ENCODE measurements around the gene MYO5A. TPM values are rescaled to one million over a fixed set of nuclear protein-coding genes. Genes with fewer than 3 reads are reported as not detected.

The MYO5A gene
- total and polyA plus RNA-seq, 10 of the 15 experiments (the other 5 are each of a cell fraction or from before 2014, with no cell fraction given) = 4.2 to 42.9 (median 31.1) TPM

DNA sequence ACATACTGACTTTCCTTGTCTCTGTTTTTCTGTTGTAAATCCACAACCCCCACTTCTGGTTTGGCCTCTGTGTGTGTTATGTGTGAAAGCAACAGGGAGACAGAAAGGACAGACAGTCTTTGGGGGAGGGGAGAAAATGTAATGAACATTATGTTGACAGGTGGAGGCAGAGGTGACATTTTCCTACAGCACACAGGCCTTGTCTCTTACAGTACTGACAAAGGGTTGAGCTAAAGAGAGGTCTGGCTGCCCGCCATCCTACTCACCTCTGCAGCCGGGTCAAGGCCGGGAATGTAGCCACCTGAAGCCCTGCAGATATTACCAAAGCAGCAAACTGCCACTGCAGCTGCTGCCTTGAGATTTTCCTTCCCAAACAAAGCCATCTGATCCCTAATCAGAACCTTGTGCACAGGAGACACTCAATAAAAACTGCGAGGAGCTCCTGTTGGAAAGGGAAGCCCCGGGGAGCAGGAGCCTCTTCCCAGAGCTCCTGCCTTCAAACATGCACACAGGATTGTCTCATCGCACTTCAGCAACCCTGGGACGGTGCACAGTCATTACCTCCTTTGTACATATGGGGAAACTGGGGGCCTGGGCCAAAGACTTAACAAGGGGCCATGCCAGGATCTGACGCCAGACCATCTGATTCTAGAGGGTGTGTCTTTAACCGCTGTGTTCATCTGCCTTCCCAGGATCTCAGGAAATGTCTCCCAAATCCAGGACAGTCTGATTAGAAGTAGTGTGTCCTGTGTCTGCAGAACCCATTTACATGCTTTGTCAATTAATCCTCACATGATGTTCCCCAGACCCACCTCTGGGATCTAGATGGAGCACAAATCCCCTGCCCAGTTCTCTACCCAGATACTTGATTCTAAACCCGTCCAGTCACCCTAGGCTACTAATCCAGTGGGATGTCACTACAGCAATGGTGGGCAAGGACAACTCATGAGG lies 247.3 kb downstream of the MYO5A start:
- Histone ChIP-seq H3K79me2 (ENCODE audit: control insufficient read depth, insufficient read depth, low read length) (no peaks in the 10 kb centered on the region), H2AFZ (ENCODE audit: control insufficient read depth, low read depth, low read length) (no peak overlapping the region), H4K20me1 (ENCODE audit: control insufficient read depth, insufficient read depth) (no peaks in the 10 kb centered on the region), H3K27me3 (replicated peaks in 1 of 2; ENCODE audit: control insufficient read depth in 2 of 2, insufficient read depth in 2 of 2, low read length in 1 of 2) (no peaks in the 10 kb centered on the region), H3K4me2 (ENCODE audit: control insufficient read depth, insufficient read depth) (no peak overlapping the region), H3K36me3 (ENCODE audit: control insufficient read depth in 2 of 2, insufficient read depth in 2 of 2, low read length in 1 of 2) (no peaks in the 10 kb centered on the region), H3K27ac (ENCODE audit: control insufficient read depth, insufficient read depth) (no peak overlapping the region), H3K4me3 (no peak overlapping the region), H3K9ac (ENCODE audit: control insufficient read depth, insufficient read depth, low read length) (no peak overlapping the region), H3K4me1 (ENCODE audit: control insufficient read depth, insufficient read depth, low read length) (no peaks in the 10 kb centered on the region), H3K9me3 (replicated peaks; ENCODE audit: control insufficient read depth, insufficient read depth, low read length) (no peaks in the 10 kb centered on the region)
- ChIA-PET RAD21 (ENCODE audit: unreplicated experiment) (no interaction called here), CTCF (interaction anchor here (1.0 kb wide), 1 partner anchor 54 kb away, joined by 3 read pairs; no protein-coding TSS in a partner anchor), SMC1A (ENCODE audit: uncharacterized antibody, unreplicated experiment) (interaction anchor here (1.0 kb wide), 1 partner anchor 19 kb away, joined by 3 read pairs; no protein-coding TSS in a partner anchor), POLR2A (no interaction called here)
- no peak for FAIRE-seq
- DNase-seq (ENCODE audit: low read depth, low spot score) = no peak
- WGBS (ENCODE audit: insufficient coverage, insufficient replicate concordance, low lambda C conversion rate, missing lambda C conversion rate) = 67% methylated on average over 10 of the region's 10 CpGs
- TF ChIP-seq RCOR1 (conservative IDR thresholded peaks at IDR 0.05; ENCODE audit: low read depth, low read length) (no peak), HDAC2 (IDR thresholded peaks at IDR 0.05) (no peak), MTA3 (IDR thresholded peaks at IDR 0.05; ENCODE audit: borderline replicate concordance, low read length) (no peak), RFX5 (IDR thresholded peaks at IDR 0.05; ENCODE audit: low read depth, low read length) (no peak), RELA (IDR thresholded peaks at IDR 0.05; ENCODE audit: borderline replicate concordance, partially characterized antibody) (no peak), NRF1 (conservative IDR thresholded peaks at IDR 0.05; ENCODE audit: low read depth, low read length) (no peak)
- TF ChIP-seq, protein P1, sequence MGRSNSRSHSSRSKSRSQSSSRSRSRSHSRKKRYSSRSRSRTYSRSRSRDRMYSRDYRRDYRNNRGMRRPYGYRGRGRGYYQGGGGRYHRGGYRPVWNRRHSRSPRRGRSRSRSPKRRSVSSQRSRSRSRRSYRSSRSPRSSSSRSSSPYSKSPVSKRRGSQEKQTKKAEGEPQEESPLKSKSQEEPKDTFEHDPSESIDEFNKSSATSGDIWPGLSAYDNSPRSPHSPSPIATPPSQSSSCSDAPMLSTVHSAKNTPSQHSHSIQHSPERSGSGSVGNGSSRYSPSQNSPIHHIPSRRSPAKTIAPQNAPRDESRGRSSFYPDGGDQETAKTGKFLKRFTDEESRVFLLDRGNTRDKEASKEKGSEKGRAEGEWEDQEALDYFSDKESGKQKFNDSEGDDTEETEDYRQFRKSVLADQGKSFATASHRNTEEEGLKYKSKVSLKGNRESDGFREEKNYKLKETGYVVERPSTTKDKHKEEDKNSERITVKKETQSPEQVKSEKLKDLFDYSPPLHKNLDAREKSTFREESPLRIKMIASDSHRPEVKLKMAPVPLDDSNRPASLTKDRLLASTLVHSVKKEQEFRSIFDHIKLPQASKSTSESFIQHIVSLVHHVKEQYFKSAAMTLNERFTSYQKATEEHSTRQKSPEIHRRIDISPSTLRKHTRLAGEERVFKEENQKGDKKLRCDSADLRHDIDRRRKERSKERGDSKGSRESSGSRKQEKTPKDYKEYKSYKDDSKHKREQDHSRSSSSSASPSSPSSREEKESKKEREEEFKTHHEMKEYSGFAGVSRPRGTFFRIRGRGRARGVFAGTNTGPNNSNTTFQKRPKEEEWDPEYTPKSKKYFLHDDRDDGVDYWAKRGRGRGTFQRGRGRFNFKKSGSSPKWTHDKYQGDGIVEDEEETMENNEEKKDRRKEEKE (IDR thresholded peaks at IDR 0.05) = no peak
- TF ChIP-seq, protein P2, sequence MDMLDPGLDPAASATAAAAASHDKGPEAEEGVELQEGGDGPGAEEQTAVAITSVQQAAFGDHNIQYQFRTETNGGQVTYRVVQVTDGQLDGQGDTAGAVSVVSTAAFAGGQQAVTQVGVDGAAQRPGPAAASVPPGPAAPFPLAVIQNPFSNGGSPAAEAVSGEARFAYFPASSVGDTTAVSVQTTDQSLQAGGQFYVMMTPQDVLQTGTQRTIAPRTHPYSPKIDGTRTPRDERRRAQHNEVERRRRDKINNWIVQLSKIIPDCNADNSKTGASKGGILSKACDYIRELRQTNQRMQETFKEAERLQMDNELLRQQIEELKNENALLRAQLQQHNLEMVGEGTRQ (IDR thresholded peaks at IDR 0.05; ENCODE audit: borderline replicate concordance, low read depth, low read length) = no peak
- ATAC-seq = no peak
- BruUV-seq (replicated peaks) = no TSS peak
- in situ Hi-C loops (cut with MboI) (no loop called here), intact Hi-C loops (cut with micrococcal nuclease; ENCODE audit: unreplicated experiment) (no loop called here)
